Tibial nerve (tissue), 4 donors: ENCODE results near the gene ERFL. TPM values are rescaled to one million over a fixed set of nuclear protein-coding genes. Genes with fewer than 3 reads are reported as not detected.
A peak's percentile ranks its signal among the peaks of the same experiment; 100 is the strongest.

Source experiments
- DNase-seq, 2 donors: peaks; one replicate each; pipeline ENCODE4 v3.0.0-alpha.2; 2019; ENCODE audit warnings: low spot score in 2 of 2
- H3K27ac ChIP-seq, 4 donors: fragments of 200-600 bp; sonication (generic) in 3 of 4; one replicate each; pipeline ENCODE4 v1.5.1; 2017 to 2019; ENCODE audit warnings: mild to moderate bottlenecking in 1 of 4
- H3K27me3 ChIP-seq, 2 donors: fragments of 200-600 bp; sonication (generic) in 1 of 2; one replicate each; pipeline versions ENCODE4 v1.5.1 to v1.6.0; 2017 to 2019
- H3K36me3 ChIP-seq, 3 donors: fragments of 200-600 bp; sonication (generic); one replicate each; pipeline ENCODE4 v1.5.1; 2018 to 2019
- H3K4me1 ChIP-seq, 4 donors: fragments of 200-600 bp; sonication (generic) in 3 of 4; one replicate each; pipeline ENCODE4 v1.5.1; 2017 to 2019
- H3K4me3 ChIP-seq, 4 donors: fragments of 200-600 bp; sonication (generic) in 3 of 4; one replicate each; pipeline ENCODE4 v1.5.1; 2017 to 2019; ENCODE audit warnings: mild to moderate bottlenecking in 1 of 4, moderate library complexity in 1 of 4
- H3K9me3 ChIP-seq, 4 donors: fragments of 200-600 bp; sonication (generic) in 3 of 4; one replicate each; pipeline ENCODE4 v1.5.1; 2017 to 2019
- EP300 ChIP-seq, 2 donors: sonication (generic); formaldehyde crosslinking; IDR thresholded peaks; one replicate each; pipeline ENCODE4 v1.6.1; 2017; ENCODE audit warnings: antibody characterized with exemption in 2 of 2, mild to moderate bottlenecking in 1 of 2
- POLR2A ChIP-seq, 2 donors: fragments of 450-650 bp; IDR thresholded peaks; one replicate each; pipeline ENCODE4 v1.6.1; 2017; ENCODE audit warnings: antibody characterized with exemption in 2 of 2, mild to moderate bottlenecking in 2 of 2, moderate library complexity in 2 of 2
- WGBS, 2 donors: methylation state at CpG; one replicate each; pipeline ENCODE4 v1.1.5; 2018; 5-methylcytosine and 5-hydroxymethylcytosine counted together
- total RNA-seq, 4 donors: library from RNA; depleted of rRNA; stranded (reverse); fragments of >200 nt; gene quantifications; one replicate each; pipeline ENCODE4 v1.1.0, GENCODE V29; 2016
- TF ChIP-seq, protein P1 (sequence below), 5 experiments: fragments of 200-600 bp in 3 of 5; fragments of 450-650 bp in 2 of 5; sonication (generic) in 3 of 5; IDR thresholded peaks; one replicate each; pipeline ENCODE4 v1.5.1; 2016 to 2019; ENCODE audit warnings: antibody characterized with exemption in 5 of 5, mild to moderate bottlenecking in 3 of 5, moderate library complexity in 2 of 5

ERFL gene
- total RNA-seq, 4 donors from 2014 or later = 0.30 to 0.59 (median 0.42) TPM; not detected in 1

DNA sequence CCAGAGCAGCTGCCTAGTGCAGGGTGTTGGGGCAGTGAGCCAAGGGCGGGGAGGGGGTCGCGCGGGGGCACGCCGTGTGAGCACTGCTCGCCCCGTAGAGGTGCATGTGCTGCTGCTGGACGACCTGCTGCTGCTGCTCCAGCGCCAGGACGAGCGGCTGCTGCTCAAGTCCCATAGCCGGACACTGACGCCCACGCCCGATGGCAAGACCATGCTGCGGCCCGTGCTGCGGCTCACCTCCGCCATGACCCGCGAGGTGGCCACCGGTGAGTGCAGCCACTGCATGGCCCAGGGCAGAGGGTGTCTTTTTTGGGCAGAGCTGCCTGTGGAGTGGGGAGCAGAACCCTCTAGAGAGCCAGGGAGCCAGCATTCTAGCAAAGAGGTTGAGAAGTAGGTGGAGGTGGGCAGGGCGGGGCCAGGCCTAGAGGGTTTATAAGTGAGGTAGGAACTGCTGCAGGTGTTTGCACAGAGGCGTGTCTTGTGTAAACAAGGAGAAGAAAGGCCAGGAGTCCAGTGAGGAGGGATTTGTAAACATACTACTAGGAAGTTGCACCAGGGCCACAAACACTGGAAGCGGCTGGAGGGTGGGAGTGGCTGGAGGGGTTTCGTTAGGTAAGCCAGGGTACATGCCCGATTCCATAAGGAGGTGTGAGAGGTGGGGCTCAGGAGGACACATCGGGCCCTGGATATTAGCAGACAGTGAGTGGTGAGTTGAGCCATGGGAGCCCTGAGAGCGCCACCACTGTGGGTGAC, 24.0 kb downstream of the ERFL start:
- no peak for DNase-seq
- WGBS, 2 donors = 85% methylated on average over 16 to 29 of the region's 30 CpGs

DNA sequence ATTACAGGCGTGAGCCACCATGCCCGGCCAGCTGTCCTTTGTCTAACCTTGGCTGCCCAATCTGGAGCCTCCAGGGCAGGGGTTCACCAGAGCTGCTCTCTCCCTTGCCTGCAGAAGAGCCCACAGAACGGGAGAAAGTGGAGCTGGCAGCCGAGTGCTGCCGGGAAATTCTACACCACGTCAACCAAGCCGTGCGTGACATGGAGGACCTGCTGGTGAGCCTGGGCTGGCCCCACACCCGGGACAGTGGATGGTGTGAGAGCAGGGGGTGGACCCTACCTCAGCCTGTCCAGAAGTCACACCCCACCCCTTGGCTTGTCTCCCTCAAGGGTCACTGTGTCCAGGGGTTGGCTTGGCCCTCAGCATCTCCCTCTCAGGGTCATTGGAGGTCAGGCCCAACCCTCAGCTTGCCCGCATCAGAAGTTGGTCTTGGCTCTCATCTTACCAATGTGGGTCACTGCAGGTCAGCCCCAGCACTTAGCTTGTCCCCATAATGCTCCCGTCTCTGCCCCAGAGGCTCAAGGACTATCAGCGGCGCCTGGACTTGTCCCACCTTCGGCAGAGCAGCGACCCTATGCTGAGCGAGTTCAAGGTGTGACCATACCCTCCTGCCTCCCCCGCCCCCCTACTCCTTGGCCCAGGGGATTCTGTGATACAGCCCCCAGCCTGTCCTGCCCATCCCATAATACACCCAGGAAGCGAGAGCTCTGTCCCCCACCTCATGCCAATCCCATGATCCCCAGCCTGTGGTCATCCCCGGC, 24.9 kb downstream of the ERFL start:
- Histone ChIP-seq H3K9me3 (no peaks in the 10 kb centered on the region), H3K4me1 (no peaks in the 10 kb centered on the region), H3K36me3 (peaks cover 15 to 100% (median 49%) of the 10 kb centered on the region in 3 donors), H3K27ac (no peak overlapping the region), H3K4me3 (no peak overlapping the region), H3K27me3 (no peaks in the 10 kb centered on the region)
- TF ChIP-seq EP300 (IDR thresholded peaks at IDR 0.05) (no peak), POLR2A (IDR thresholded peaks at IDR 0.05) (no peak)
- TF ChIP-seq, protein P1, sequence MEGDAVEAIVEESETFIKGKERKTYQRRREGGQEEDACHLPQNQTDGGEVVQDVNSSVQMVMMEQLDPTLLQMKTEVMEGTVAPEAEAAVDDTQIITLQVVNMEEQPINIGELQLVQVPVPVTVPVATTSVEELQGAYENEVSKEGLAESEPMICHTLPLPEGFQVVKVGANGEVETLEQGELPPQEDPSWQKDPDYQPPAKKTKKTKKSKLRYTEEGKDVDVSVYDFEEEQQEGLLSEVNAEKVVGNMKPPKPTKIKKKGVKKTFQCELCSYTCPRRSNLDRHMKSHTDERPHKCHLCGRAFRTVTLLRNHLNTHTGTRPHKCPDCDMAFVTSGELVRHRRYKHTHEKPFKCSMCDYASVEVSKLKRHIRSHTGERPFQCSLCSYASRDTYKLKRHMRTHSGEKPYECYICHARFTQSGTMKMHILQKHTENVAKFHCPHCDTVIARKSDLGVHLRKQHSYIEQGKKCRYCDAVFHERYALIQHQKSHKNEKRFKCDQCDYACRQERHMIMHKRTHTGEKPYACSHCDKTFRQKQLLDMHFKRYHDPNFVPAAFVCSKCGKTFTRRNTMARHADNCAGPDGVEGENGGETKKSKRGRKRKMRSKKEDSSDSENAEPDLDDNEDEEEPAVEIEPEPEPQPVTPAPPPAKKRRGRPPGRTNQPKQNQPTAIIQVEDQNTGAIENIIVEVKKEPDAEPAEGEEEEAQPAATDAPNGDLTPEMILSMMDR (IDR thresholded peaks at IDR 0.05) = no peak
- WGBS, 2 donors = 85 to 90% methylated on average over 18 to 19 of the region's 19 CpGs
- no peak for DNase-seq

More for the DNA sequence above, 24.0 kb downstream of the ERFL start:
- Histone ChIP-seq H3K27me3 (no peaks in the 10 kb centered on the region), H3K9me3 (no peaks in the 10 kb centered on the region), H3K4me3 (no peak overlapping the region), H3K27ac (peak overlapping the region in 1 of 4 donors; percentile 23), H3K4me1 (no peaks in the 10 kb centered on the region), H3K36me3 (peaks cover 12 to 91% (median 49%) of the 10 kb centered on the region in 3 donors)
- TF ChIP-seq, protein P1 (IDR thresholded peaks at IDR 0.05) = no peak

DNA sequence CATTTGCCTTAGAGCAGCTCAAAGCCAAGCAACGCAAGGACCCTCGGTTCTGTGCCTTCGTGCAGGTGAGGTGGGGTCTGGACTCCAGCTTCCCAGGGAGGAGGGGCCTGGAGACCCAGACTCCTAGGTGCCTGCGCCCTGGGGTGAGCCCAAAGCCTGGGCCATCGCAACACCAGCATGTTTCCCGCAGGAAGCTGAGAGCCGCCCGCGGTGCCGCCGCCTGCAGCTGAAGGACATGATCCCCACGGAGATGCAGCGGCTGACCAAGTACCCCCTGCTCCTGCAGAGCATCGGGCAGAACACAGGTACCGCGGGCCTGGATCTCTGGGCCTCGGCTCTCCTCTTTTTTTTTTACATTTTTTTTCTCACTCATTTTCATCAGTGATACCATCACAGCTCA, 25.7 kb downstream of the ERFL start:
- TF ChIP-seq, protein P1 (IDR thresholded peaks at IDR 0.05) = no peak
- TF ChIP-seq EP300 (IDR thresholded peaks at IDR 0.05) = no peak
- TF ChIP-seq POLR2A (IDR thresholded peaks at IDR 0.05) = no peak
- Histone ChIP-seq H3K36me3 (peaks cover 15 to 100% (median 49%) of the 10 kb centered on the region in 3 donors), H3K27me3 (no peaks in the 10 kb centered on the region), H3K4me1 (no peaks in the 10 kb centered on the region), H3K4me3 (no peak overlapping the region), H3K9me3 (no peaks in the 10 kb centered on the region), H3K27ac (no peak overlapping the region)
- WGBS, 2 donors = 90 to 95% methylated on average over 13 to 17 of the region's 17 CpGs
- no peak for DNase-seq

DNA sequence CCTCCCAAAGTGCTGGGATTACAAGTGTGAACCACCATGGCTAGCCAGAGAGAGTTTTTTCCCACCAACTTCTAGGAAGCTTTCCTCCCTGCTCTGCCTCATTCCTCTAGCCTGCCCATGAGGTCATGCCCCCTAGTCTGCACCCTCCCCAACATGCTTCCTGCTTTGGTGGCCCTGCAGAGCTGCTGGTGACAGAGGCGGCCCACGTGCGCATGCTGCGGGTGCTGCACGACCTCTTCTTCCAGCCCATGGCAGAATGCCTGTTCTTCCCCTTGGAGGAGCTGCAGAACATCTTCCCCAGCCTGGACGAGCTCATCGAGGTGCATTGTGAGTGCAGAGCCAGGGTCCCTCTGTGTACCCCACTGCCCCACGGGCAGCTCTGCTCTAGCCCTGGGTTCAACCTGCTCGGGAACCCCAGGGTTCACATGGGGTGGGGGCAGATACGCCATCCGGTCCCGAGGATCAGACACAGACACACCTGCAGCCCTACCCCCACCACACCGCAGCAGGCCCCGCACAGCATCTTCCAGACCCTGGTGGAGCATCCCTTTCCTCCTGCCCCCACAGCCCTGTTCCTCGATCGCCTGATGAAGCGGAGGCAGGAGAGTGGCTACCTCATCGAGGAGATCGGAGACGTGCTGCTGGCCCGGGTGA, 26.4 kb downstream of the ERFL start:
- 94% methylated on average over 21 of the region's 21 CpGs for WGBS, 2 donors
- TF ChIP-seq, protein P1 (IDR thresholded peaks at IDR 0.05) = no peak
- no peak for TF ChIP-seq EP300 (IDR thresholded peaks at IDR 0.05)
- TF ChIP-seq POLR2A (IDR thresholded peaks at IDR 0.05) = no peak
- no peaks in the 10 kb centered on the region for H3K9me3 ChIP-seq
- peaks cover 15 to 100% (median 49%) of the 10 kb centered on the region in 3 donors for H3K36me3 ChIP-seq
- no peak overlapping the region for H3K4me3 ChIP-seq
- no peaks in the 10 kb centered on the region for H3K27me3 ChIP-seq
- DNase-seq = no peak
- H3K27ac ChIP-seq = no peak overlapping the region
- H3K4me1 ChIP-seq = no peaks in the 10 kb centered on the region
